Spinal cord (tissue), 10 donors: ENCODE measurements around the gene SOCS7. TPM values are rescaled to one million over a fixed set of nuclear protein-coding genes. Genes with fewer than 3 reads are reported as not detected.
A peak's percentile ranks its signal among the peaks of the same experiment; 100 is the strongest.

Source experiments
- DNase-seq, 6 donors: peaks; one replicate each; pipeline versions ENCODE4 v3.0.0 to v3.0.0-alpha.2; 2013 to 2015; ENCODE audit warnings: low spot score in 6 of 6, low read depth in 4 of 6
- H3K27ac ChIP-seq: one replicate; pipeline ENCODE4 v1.5.1; 2013; ENCODE audit warnings: low read depth, low read length, control low read depth
- H3K27me3 ChIP-seq: one replicate; pipeline ENCODE4 v1.6.1; 2013; ENCODE audit warnings: low read length; ENCODE audit not compliant: control insufficient read depth, insufficient read depth
- H3K36me3 ChIP-seq: one replicate; pipeline ENCODE4 v1.6.1; 2013; ENCODE audit warnings: low read length; ENCODE audit not compliant: control insufficient read depth, insufficient read depth
- H3K4me1 ChIP-seq: one replicate; pipeline ENCODE4 v1.6.1; 2013; ENCODE audit warnings: low read length; ENCODE audit not compliant: control insufficient read depth, insufficient read depth
- H3K4me3 ChIP-seq: one replicate; pipeline ENCODE4 v1.5.1; 2013; ENCODE audit warnings: low read depth, low read length, control low read depth
- H3K9me3 ChIP-seq: one replicate; pipeline ENCODE4 v1.6.1; 2013; ENCODE audit warnings: low read length; ENCODE audit not compliant: control insufficient read depth, insufficient read depth
- WGBS: methylation state at CpG from one replicate; pipeline ENCODE4 v1.1.5; 2013; ENCODE audit warnings: missing lambda C conversion rate; ENCODE audit not compliant: insufficient coverage; 5-methylcytosine and 5-hydroxymethylcytosine counted together
- polyA plus RNA-seq, 2 donors: library from polyadenylated mRNA; unstranded; fragments of 120-200 nt; gene quantifications; one replicate each; pipeline ENCODE4 v1.2.1, GENCODE V29; 2013; ENCODE audit not compliant: insufficient read length in 2 of 2
- total RNA-seq, 2 donors: library from RNA; depleted of rRNA in 1 of 2; stranded (reverse); fragments of 120-200 nt in 1 of 2; fragments of >200 nt in 1 of 2; gene quantifications; one replicate each; pipeline versions ENCODE4 v1.2.3 to v1.2.4, GENCODE V29; 2013 to 2014
- donor health status: healthy.

SOCS7 gene
- total and polyA plus RNA-seq, 4 donors = 22.2 to 33.4 (median 28.7) TPM

DNA sequence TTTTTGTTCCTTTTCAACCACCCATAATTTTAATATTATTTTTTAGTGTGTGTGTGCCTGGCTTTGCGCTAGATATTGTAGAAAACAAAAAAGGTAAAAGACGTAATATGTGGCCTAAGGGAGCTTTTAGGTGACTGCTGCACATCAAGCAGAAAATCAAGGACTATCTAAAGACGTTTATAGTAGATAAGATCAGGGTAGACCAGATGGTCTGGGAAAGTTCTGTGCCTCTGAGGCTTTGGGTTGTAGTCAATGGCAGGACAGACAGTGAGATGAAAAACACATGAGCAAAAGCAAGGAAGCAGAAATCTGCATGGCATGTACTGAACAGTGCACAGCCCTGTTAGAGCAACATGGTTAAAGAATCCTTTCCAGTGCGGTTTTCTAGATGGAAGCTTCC, 49.8 kb downstream of the SOCS7 start:
- Histone ChIP-seq H3K36me3 (peaks cover 58% of the 10 kb centered on the region), H3K4me3 (no peak overlapping the region), H3K9me3 (no peaks in the 10 kb centered on the region), H3K27ac (no peak overlapping the region), H3K27me3 (no peaks in the 10 kb centered on the region), H3K4me1 (peaks cover 2% of the 10 kb centered on the region)
- peak in 1 of 6 donors; percentile 15 for DNase-seq
- 84% methylated on average over 3 of the region's 4 CpGs for WGBS

DNA sequence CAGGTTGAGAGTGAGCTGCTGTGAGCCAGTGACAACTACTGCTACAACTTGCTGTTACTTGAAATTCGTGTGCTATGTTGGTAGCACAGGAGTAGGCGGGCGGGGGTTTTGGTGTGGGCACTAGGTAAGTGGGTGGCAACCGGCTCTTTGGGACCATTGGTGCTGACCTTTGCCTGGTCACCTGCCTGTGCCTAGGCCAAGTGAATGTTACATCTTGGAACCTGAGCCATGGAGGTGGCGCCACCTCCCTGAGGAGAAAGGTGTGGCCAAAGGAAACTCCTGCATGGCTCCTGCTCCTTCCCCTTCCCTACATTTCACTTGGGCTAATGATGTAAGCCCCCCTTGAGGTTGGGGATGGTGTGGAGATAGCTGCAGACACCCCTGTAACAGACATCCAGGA, 51.3 kb downstream of the SOCS7 start:
- H3K4me3 ChIP-seq = no peak overlapping the region
- no peak for DNase-seq
- peaks cover 2% of the 10 kb centered on the region for H3K4me1 ChIP-seq
- no peak overlapping the region for H3K27ac ChIP-seq
- WGBS = 93% methylated on average over 4 of the region's 5 CpGs
- no peaks in the 10 kb centered on the region for H3K9me3 ChIP-seq
- H3K36me3 ChIP-seq = peaks cover 51% of the 10 kb centered on the region
- H3K27me3 ChIP-seq = no peaks in the 10 kb centered on the region

DNA sequence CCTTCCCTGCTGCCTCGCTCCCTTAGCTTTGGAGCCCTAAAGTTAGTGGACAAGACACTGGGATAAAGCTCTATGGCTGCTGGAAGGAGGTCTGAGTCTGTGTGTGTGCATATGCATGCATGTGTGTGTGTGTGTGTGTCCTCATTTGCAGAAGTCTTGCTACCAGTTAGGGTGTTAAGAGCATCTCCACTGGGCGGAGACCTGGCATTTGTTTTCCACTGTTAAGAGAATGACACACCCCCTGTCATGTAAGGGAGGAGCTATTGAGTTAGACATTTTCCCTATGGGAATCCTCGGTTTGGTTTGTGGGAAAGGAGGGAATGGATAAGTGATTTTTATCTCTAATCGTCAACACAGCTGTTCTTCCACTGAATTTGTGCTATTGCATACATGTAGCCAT, 51.8 kb downstream of the SOCS7 start:
- peaks cover 46% of the 10 kb centered on the region for H3K36me3 ChIP-seq
- H3K4me1 ChIP-seq = peaks cover 2% of the 10 kb centered on the region
- peak in 1 of 6 donors; percentile 69 for DNase-seq
- H3K4me3 ChIP-seq = no peak overlapping the region
- H3K9me3 ChIP-seq = no peaks in the 10 kb centered on the region
- 80% methylated on average over 1 of the region's 4 CpGs for WGBS
- no peaks in the 10 kb centered on the region for H3K27me3 ChIP-seq
- H3K27ac ChIP-seq = no peak overlapping the region

DNA sequence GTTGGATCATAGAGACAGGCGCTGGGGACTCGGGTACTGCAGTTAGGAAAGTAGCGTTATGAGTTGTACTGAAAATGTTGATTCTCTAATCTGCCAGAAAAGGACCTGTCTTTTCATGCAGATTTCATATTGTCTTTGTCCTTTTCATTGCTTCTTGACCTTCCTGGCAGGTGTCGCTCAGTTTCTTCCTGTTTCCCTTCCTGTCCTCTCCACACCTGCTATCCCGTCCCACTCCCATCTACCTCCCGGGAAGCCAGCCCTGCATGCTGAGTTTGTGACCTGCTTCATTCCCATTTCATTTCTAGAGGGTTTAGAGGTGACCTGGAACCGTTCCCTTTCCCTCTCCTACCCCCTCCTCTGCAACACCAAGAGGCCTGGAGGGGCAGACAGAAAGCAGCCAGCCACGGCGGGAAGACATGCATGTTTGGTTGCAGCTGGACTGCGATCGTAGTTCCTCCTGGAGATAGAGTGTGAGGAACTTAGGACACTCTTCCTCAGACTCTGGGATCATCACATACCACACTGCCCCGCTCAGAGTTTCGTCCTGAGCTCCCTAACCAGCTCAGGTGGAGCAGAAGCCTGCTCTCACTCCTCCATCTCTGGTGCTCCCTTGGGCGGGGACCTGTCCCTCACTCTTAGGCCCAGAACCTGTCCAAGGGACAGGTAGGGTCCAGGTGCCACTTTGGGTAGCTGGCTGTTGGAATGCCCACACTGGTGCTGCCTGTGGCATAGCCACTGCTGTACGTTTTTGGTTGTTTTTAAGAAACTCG, 52.7 kb downstream of the SOCS7 start:
- no peak for DNase-seq
- Histone ChIP-seq H3K27ac (no peak overlapping the region), H3K9me3 (no peaks in the 10 kb centered on the region), H3K27me3 (no peaks in the 10 kb centered on the region), H3K4me1 (peaks cover 2% of the 10 kb centered on the region), H3K36me3 (peaks cover 40% of the 10 kb centered on the region), H3K4me3 (no peak overlapping the region)
- WGBS = 82% methylated on average over 9 of the region's 16 CpGs

DNA sequence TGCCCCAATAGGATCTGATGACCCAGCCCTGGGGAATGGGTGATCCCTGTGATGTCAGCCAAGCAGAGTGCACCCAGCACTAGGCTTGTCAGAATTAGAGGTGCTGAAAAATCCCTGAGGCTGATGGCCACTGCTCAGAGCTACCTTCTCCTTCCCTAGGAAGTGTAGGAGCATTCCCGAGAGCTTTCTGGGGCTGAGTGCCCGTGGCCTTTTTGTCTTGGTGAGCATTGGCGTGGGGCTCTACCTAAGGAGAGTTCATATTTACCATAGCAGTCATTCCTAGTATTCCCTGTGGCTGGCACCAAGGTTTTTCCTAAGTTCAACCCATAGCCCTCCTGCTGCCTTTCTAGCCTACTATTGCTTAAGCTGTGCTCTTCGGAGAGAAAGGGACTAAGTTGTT, 54.0 kb downstream of the SOCS7 start:
- 94% methylated on average over 3 of the region's 4 CpGs for WGBS
- Histone ChIP-seq H3K4me3 (no peak overlapping the region), H3K36me3 (peaks cover 30% of the 10 kb centered on the region), H3K27me3 (no peaks in the 10 kb centered on the region), H3K9me3 (no peaks in the 10 kb centered on the region), H3K4me1 (peaks cover 2% of the 10 kb centered on the region), H3K27ac (no peak overlapping the region)
- DNase-seq = no peak

DNA sequence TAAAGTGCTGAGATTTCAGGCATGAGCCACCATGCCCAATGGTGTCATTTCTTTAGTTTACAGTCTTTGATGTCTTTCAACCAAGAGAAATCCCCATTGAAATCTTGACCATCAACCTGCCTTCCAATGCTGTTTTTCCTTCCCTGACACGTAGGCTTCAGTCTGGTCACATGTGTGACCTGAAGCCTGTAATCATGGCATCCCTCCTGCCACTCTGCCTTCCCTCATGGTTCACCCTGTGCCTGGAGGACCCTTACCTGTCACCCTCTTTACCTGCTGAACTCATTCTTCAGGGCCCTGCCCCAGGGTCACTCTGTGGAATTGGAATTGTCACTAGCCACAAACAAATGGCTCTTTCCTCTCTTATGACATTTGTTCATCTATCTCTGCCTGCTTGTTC, 58.6 kb downstream of the SOCS7 start:
- DNase-seq = no peak
- no peaks in the 10 kb centered on the region for H3K9me3 ChIP-seq
- H3K4me3 ChIP-seq = no peak overlapping the region
- no peaks in the 10 kb centered on the region for H3K36me3 ChIP-seq
- peaks cover 13% of the 10 kb centered on the region for H3K4me1 ChIP-seq
- 92% methylated on average over 1 of the region's 1 CpG for WGBS
- no peak overlapping the region for H3K27ac ChIP-seq
- H3K27me3 ChIP-seq = no peaks in the 10 kb centered on the region

DNA sequence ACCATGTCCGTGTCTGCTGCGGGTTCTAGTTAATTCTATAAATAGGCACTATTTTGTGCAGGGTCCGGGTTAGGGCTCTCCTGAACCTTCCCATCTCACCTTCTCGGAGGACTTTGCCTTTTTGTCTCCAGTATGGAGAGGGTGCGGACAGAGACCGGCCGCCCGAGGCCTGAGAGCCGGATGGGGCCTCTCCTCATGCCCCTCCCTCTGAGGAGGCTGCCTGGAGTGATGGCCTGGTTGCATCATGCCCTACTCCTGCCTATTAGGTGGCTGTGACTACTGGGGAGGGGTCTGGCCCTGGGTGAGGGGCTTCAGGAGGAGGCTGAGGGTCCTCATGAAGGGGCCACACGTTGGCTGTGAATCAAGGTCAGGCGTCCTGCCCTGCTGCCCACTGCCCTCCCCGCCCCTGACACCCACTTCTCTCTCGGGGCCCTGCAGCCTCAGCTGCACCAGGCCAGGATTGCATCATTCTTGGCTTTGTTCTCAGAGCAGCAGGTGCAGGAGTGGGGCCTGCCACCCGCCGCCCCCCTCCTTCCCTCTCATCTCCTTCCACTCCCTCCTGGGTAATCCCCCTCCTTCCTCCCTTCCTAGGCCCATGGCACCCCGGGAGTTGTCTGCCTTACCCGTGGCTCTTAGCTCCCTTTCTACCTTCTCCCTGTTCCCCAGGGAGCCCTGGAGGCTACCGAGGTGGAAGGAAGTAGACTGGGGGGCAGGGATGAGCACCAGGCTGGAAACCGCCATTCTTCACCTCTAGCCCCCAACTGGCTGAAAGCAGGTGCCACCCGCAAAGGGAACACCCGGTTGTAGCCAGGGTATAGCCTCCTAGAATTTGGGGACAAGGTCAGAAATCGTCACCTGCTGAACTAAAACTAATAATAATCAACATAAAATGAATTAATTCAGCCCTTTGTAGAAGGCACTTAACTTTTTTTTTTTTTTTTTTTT, 63.9 kb downstream of the SOCS7 start:
- H3K27me3 ChIP-seq = no peaks in the 10 kb centered on the region
- peak in 2 of 6 donors; percentile 66 to 86 for DNase-seq
- no peak overlapping the region for H3K4me3 ChIP-seq
- H3K9me3 ChIP-seq = no peaks in the 10 kb centered on the region
- 27% methylated on average over 7 of the region's 22 CpGs for WGBS
- no peaks in the 10 kb centered on the region for H3K36me3 ChIP-seq
- peaks cover 60% of the 10 kb centered on the region for H3K4me1 ChIP-seq
- no peak overlapping the region for H3K27ac ChIP-seq

DNA sequence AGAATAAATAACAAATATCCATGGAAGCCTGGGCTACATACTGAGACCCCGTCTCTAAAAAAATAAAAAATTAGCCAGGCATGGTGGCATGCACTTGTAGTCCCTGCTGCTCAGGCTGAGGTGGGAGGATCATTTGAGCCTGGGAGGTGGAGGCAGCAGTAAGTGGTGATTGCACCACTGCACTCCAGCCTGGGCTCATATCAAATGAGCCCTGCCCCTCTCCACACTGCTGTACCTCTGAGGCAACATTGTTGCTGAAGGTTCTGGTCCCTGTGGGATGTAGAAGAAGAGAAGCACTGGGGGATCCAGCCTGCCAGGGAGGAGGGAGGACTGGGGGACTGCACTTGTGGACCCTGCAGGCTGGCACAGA, 65.2 kb downstream of the SOCS7 start:
- Histone ChIP-seq H3K4me1 (peaks cover 73% of the 10 kb centered on the region), H3K4me3 (no peak overlapping the region), H3K9me3 (no peaks in the 10 kb centered on the region), H3K27ac (no peak overlapping the region), H3K36me3 (no peaks in the 10 kb centered on the region), H3K27me3 (no peaks in the 10 kb centered on the region)
- no peak for DNase-seq
- no CpG with 5 or more reads among the region's 1 CpG for WGBS

DNA sequence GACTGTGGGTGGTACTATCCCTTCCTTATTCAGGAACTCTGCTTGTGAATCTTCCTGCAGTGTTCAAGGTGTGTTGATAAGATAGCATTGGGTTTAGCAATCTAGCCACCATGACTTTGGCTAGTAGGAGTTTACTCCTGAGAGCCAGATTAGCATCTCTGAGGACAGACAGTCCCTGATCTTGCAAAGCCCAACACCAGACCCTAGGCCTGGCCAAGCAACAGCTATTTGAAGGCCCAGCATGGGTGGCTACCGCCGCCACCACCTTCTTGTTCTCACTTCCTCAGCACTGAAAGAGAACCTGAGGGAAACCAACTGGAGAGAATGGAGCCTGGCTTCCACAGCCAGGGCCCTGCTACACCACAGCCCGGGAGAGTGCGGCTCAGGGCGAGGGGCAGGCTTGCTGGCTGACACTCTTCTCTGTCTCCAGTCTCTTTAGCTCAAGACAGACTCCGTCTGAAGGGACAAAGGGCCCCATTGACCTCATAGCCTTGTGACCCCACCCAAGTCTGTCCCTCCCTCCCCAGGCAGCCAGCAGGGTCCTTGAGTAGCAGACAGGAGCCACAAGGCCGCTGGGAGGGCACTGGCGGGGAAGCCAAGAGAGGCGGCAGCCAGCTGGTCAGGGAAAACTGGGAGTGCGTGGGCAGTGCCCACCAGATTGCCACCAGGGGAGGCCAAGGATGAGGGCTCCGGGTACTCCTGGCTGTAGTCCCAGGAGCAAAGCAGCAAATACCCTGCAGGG, 65.7 kb downstream of the SOCS7 start:
- Histone ChIP-seq H3K36me3 (no peaks in the 10 kb centered on the region), H3K27ac (peak overlapping the region; percentile 73), H3K4me3 (no peak overlapping the region), H3K27me3 (no peaks in the 10 kb centered on the region), H3K9me3 (no peaks in the 10 kb centered on the region), H3K4me1 (peaks cover 79% of the 10 kb centered on the region)
- DNase-seq = no peak
- WGBS = 39% methylated on average over 10 of the region's 11 CpGs
